GM19397 (cell line): Measurements from ENCODE around the gene CCL7.
"Not testable (repeated sequence)": the region's sequence is repeated elsewhere in the genome, so short reads cannot be mapped to it uniquely, and the experiment has no call there.

Source experiments
- ATAC-seq: cut with Tn5 transposase; IDR thresholded peaks from one replicate; pipeline ENCODE4 v1.9.1; 2021; ENCODE audit warnings: mild to moderate bottlenecking, moderate library complexity; ENCODE audit not compliant: unreplicated experiment

The CCL7 gene

DNA sequence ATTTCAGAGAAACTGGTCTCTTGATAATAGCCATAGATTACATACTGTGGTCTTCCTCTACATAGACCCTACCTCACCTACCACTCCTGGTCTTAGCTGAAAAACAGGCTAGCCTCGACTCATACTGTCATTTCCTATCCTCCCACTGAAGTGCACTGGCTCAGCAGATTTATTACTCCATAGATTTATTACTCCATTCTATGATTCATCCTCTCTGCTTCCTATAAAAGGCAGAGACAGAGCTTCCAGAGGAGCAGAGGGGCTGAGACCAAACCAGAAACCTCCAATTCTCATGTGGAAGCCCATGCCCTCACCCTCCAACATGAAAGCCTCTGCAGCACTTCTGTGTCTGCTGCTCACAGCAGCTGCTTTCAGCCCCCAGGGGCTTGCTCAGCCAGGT lies at the start of gene CCL7:
TSS of gene CCL7 (plus strand) at position 253 of the 400 bp plus-strand sequence. CDS start at position 323, 70 bp downstream.
- ATAC-seq, result no peak

DNA sequence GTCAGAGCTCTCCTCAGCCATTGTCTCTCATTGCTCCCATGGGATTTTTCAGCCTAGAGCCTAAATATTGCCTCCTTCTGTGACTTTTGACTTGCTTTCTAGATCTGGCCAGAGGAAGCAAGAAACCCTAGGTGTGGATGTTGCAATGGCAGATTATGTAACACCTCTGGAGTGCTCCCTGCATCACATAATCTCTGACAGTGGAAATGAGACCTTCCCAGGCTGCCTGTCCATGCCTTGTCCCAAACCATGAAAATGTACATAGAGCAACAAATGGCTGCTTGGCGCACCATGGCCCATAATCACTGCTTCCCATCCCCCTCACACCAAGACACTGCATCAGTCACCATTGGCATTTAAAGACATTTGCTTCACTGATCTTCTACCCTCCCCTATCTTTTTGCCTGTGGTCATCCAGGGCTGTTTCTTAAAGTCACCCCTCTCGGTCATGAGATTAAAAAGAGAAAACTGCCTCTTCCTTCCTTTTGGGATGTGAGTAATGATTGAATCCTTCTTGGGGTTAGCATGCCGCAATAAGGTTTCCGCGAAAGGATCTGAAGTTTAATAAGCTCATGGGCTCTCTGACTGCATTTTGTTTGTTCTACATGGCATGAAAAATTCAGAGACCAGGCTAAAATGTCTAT lies 49.1 kb upstream of the CCL7 start:
- no peak for ATAC-seq

DNA sequence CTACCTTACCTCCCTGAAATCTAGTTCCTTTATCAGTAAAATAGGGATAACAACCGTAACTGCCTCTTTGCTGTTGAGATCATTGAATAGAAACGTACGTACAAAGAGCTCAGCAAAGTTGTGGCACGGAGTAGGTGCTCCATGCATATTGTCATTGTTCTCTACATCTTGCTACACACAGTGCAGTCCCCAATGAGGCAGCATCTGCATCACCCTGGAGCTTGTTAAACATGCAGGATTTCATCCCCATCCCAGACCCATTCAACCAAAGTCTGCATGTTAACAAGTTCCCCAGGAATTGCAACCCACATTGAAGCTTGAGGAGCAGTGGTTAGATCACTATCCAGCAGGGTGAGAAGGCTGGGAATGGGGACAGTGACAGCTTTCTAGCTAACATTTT lies 48.6 kb upstream of the CCL7 start:
- ATAC-seq, result no peak

DNA sequence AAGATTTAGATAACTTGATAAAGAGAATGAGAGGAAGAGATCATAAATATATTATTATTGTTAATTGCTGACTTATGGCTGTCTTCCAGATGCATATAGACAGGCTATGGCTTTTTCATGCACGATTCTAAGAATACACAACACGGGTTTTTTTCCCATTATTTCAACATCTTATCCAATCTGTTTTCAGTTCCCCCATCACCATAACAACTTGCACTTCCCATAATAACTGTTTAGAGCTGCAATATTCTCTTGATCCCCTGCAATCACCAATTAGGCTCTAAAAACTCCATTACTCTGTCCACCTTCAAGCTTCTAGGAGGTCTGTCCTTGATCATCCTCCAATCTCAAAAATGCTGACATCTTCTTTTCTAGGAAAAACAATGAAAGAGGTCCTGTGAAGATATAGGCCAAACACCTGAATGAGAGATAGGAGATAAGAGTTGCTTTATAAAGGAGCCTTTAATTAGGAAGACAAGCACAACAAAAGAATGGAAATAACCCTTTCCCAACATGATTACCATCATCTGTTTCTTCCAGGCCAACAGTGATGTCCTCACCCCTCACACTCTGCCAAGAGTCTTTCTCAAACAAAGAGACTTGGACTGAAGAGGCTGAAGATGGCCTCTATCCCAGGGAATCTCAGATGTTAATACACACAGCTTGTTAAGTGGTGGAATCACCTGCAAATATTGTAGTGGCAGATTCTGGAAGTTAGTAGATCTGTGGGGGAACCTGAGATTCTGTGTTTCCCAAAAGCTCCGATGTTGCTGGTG lies 47.1 kb upstream of the CCL7 start:
- ATAC-seq, result no peak

DNA sequence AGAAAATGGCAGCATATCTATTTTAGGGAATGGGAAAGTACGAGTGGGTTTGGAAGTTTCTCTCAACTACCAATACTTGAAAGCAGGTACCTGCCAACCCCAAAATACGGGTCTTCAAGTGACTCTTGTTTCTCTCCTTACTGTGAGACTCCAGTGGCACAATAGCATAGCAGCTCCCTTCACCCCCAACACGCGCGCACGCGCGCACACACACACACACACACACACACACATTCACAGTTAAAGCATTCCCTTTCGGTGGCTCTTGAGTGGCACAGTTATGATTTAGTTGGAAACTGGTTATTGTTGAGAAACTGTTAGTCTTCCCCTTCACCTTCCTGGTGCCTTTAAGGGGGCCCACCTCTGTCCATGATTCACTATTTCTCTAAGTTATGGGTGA lies 45.0 kb upstream of the CCL7 start:
- no peak for ATAC-seq

DNA sequence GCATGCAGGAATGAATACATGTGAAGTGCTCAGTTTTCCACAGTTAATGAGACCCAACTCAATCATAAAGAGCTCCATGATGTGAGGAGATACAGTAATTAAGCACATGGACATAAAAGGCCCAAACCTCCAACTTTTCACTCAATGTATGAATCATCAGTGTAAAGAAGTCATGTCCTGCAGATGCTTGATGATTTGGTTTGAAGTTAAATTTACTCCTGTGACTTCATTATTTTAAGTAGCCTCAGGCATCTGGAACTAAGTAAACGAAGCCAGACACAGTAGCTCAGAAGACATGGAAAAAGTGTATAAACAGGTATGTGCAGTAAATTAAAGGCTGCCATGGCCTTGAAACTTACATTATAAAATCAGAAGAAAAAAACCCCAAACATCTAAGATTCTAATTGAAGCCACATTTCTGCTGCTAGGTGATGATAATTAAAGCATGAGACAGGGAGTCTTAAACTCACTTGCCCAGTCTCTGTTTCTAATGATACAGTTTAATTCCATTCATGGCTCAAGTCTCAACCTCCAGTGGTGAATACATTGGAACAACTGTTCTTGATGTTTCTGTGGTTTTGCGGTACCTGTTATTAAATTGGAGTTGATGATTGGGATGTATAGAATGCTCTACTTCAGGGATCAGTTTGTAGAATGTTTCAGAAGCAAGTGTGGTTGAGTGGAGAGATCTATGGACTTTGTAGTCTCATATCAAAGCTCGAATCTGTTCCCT lies 43.8 kb upstream of the CCL7 start:
- ATAC-seq, result no peak

DNA sequence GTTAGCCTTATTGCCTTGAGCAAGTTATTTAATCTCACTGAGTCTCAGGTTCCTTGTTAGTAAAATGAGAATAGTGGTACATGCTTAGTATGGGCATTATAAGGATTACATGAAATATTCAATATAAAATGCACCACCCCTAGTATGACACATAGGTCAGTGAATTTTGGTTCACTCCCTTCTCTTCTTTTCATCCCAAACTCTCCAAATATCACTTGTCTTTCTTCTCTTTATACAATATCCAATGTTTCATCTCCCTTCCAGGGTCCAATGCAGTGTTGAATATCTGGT lies 43.3 kb upstream of the CCL7 start:
- no peak for ATAC-seq

DNA sequence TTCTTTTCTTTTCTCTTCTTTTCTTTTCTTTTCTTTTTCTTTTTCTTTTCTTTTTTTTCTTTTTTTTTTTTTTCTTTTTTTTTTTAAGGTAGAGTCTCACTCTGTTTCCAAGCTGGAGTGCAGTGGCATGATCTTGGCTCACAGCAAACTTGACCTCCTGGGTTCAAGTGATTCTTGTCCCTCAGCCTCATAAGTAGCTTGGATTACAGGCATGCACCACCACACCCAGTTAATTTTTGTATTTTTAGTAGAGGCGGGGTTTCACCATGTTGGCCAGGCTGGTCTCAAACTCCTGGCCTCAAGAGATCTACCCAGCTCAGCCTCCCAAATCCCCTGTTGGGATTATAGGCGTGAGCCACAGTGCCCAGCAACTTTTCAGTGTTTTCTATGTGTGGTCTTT lies 42.7 kb upstream of the CCL7 start:
- ATAC-seq, result not testable (repeated sequence)

DNA sequence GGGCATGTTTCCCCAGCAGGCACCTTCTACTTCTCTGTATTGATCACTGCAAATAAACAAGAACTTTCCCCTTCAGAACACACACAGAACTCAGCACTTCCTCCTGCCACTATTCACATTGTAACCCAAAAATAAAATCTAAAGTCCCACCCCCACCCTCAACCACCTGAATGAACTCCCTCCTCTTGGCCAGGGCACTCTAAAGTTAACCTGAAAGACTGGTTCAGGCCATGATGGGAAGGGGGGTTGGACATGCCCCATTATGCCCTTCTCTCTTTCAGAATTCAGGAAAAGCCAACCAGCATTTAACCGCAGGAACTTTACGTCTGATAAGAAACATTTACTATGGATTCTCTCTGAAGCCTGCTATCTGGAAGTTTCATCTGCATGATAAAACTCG lies 42.3 kb upstream of the CCL7 start:
- no peak for ATAC-seq

DNA sequence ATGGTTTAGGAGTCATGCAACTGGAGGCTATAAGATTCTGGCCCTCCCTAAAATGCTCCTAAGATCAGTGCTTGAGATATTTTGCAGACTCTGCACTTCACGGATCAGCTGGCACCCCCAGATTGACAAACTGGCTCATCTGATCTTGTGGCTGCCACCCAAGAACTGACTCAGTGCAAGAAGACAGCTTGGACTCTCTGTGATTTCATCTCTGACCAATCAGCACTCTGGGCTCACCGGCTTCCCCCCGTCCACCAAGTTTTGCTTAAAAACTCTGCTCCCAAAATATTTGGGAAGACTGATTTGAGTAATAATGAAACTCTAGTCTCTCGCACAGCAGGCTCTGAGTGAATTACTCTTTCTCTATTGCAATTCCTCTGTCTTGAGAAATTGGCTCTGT lies 41.2 kb upstream of the CCL7 start:
- ATAC-seq, result no peak

DNA sequence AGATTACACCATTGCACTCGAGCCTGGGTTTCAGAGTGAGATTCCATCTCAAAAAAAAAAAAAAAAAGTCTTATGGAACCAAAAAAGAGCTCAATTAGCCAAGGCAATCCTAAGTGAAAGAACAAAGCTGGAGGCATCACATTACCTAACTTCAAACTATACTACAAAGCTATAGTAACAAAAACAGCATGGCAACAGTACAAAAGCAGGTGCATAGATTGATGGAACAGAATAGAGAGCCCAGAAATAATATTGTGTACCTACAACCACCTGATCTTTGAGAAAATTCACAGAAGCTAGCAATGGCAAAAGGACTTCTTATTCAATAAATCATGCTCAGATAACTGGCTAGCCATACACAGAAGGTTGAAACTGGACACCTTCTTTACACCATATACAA lies 39.7 kb upstream of the CCL7 start:
- ATAC-seq, result no peak

DNA sequence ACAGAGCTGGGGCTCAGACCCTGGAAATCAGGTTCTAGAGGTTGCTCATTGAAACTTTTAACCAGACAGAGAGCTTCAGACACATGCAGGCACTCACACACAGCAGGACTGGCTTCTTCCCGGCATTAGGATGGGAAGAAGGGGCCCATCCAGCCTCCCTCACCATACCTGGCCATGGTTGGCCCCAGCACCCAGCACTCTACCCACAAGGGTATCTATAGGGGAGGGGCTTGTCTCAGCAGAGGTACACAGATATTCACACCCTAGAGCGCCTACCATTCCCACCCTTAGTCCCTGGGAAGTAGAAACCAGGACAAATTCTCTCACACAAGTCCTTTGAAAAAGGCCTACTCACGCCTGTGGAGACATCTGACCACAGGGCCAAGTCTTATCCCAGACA lies 35.4 kb upstream of the CCL7 start:
- no peak for ATAC-seq

DNA sequence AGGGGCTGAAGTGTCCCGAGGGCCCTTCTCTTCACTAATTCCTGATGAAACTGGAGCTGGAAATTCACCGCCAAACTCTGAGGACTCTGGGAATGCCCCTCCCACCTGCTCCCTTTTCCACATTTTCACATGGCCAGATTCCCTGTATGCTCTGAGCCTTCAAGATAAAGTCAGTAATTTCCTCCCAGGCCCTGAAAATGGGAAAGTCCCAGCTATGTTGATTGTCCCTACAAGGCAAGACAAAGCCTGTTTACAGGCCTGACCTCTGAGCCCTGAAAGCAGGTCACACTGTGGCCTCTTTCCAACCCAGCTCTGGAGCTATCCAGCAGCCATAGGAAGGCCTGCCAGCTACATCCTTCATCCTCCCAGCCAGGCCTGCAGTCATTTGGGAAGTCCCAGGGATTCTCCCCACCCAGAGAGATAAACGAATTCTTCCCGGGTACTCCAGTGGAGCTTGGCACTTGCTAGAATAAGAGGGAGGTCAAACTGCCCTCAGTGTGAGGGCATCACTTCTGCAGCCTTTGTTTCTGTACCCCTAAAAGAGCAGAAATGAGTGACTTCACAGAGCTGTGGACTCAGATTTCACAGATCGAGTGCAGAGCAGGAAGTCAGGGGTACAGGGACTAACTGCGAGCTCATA lies 34.5 kb upstream of the CCL7 start:
- no peak for ATAC-seq

DNA sequence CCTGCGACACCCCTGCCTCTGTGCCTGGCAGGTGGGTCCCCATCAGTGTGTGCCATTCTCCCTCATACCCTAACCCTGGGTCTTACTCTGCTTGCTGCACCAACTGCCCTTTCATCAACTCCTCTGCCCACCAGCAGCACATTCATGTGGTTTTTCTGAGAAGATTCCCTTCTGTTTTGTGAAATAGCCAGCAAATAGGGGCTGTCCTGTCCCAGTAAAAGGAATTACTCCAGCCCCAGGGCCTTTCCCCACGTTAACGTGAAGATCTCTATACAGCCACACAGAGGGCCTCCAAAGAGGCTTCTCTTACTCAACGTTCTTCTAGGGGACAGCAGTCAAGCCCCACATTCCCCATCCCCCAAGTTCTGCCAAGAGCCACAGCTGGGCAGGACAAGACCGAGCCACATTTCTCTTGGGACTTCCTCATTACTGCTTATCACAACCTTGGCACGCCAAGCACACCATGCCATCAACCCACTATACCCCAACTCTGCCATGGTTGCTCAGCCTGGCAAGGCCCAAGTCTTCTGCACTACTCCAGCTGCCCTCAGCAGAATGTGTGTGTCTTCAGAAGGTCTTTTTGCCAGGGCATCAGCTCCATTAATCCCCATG lies 33.6 kb upstream of the CCL7 start:
- ATAC-seq, result no peak

DNA sequence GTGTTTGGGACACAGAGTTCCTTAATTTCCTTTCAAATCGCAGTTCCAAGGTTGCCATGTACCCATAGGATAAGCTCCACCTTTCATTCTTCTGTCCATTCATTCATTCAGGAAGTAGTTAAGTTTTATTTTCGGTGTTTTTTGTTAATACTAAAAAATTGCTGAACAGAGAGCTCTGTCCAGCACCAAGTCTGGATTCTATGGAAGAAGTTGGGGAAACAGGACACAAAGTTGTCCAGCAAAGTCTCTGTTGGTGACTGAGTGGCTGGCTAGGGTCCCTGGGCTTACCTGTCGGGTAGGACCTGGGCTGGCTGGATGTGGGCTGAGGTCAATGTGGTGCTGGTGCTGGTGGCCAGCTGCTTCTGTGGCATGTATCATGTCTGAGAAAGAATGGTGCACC lies 32.6 kb upstream of the CCL7 start:
- ATAC-seq, result no peak

DNA sequence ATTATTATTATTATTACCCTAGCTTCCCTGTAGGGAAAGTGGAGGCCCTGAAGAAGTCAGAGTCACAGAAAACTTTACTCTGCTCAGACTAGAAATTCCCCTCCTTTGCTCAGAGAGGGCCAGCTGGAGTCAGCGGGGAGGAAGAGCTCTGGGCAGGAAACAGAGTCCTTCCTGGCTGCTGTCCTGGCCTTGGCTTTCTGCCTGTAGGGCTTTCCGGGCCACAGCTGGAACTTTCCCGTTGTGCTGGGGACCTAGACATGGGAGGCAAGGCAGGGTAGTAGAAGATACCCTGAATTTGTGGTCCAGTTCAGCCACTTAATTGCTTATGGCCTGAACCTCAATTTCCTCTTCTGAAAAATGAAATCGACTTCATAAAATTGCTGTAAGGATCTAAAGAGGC lies 29.0 kb upstream of the CCL7 start:
- no peak for ATAC-seq

DNA sequence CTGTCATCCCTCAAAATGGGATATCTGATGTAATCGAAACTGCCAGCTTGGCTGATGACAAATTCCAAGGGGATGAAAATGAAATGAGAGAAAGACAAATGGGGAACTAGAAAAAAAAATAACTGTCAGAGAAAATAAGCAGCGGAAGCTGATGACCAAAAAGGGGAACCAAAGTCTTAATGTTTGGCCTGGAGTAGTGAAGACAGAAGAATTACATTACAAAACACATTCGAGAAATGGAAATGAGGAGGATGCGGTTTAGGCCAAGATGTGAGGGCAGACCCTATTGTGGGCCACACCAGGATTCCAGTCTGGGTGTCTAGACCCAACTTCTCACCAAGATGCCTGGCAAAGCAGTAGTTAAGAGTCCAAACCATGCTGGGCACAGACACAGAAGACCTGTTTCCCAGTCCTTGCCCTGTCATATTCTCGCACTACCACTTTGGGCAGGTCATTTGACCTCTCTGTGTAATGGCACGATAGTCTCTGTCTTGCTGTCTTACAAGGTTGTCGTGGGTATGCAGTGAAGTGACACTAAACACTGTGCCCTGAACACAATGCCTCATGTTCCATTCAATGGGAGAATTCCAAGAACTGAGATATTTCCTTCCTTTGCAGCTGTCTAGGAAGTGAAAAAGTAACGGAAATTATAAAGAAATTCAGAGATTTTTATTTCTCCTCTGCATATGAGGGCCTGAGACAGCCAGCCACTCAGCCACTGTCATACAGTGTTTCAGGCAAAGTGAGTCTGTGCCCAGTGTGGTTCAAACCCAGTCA lies 27.2 kb upstream of the CCL7 start:
- ATAC-seq, result no peak

DNA sequence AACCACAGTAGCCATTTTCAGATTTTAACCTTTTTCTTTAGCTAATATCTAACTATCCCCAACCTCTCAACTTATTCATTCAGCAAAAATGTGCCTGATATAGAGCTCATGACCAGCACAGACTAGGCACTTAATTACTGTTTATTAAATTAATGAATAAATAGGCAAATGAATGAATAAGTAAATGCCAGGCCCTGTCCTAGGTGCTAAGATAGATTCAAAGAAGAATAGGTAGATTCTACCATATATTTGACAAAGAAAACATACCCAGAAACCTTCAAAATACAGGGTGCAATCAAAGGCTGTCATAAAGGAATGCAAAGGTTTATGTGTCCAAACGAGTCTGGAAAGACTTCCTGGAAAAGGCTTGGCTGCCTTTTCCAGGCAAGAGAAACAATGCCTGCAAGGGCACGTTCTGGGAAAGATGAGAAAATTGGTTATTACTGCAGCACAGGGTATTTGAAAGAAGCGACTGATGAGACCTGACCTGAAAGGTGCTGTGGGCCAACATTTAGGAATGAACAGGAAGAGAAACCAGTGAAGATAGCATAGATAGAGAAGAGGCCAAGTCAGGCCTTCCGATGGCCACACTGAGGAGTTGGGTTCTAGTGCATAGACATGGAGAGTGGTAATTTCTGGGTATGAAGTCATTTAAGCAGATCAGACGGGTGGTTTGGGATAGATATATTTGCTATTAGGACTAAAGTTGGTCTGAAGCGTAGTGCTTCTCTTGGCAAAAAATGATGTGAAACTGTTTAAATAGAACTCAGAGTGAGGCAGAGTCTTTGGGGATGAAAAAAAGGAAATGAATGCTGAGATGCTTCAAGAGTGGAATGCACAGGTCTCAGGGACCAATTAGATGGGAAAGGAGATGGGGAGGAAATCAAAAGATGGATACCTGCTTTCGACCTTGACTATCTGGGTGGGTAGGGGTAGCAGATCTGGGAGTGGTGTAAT lies 26.4 kb upstream of the CCL7 start:
- no peak for ATAC-seq

DNA sequence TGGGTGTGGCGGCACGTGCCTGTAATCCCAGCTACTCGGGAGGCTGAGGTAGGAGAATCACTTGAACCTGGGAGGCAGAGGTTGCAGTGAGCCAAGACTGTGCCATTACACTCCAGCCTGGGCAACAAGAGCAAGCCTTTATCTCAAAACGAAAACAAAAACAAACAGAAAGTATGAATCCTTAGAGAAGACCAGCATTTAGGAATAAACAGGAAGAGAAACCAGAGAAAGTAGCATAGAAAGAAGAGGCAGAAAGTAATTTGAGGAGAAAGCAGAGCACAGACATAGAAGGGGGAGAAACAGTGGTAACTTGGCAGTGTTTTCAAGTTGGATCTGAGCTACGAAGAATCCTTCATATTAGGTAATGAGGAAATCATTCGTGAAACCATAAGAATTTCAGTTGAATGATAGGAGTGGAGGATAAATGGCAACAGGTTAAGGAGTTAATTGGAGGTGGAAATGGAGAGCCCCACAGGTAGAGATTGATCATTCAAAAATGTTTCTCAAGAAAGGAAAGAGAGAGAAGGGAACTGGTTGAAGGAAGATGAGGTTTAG lies 24.6 kb upstream of the CCL7 start:
- no peak for ATAC-seq
